ENCODE results near the gene PRKAG2. TPM values are rescaled to one million over a fixed set of nuclear protein-coding genes. Genes with fewer than 3 reads are reported as not detected.

The PRKAG2 gene
- total RNA-seq, 2 experiments from 2014 or later: 39.3 to 42.3 TPM

- no peaks in the 10 kb centered on the region for H3K9me3 Mint-ChIP-seq
- no peak overlapping the region for H3K4me3 Mint-ChIP-seq
- no peak overlapping the region for H3K27ac Mint-ChIP-seq
- ATAC-seq (ENCODE audit: poor library complexity): no peak
- H3K36me3 ChIP-seq (ENCODE audit: insufficient read depth, low read length): no peaks in the 10 kb centered on the region
- no peaks in the 10 kb centered on the region for H3K27me3 Mint-ChIP-seq
- no peaks in the 10 kb centered on the region for H3K27me3 ChIP-seq (ENCODE audit: control insufficient read depth in 1 of 2, insufficient read depth in 2 of 2, low read length in 2 of 2)
- H3K4me1 Mint-ChIP-seq (ENCODE audit: low read depth): peaks cover 6% of the 10 kb centered on the region
- H3K4me1 ChIP-seq (ENCODE audit: insufficient read depth, low read length): peaks cover 2% of the 10 kb centered on the region
- no peak overlapping the region for H3K27ac ChIP-seq (ENCODE audit: low read depth in 1 of 2, low read length in 2 of 2)
- H3K36me3 Mint-ChIP-seq (ENCODE audit: low read depth): peaks cover 8% of the 10 kb centered on the region
- DNase-seq: no peak
- no peaks in the 10 kb centered on the region for H3K9me3 ChIP-seq (ENCODE audit: control insufficient read depth in 1 of 2, insufficient read depth in 1 of 2, low read length in 2 of 2)
- POLR2A ChIA-PET: no interaction called here
- no peak overlapping the region for H3K4me3 ChIP-seq (ENCODE audit: low read length)
- intact Hi-C loops (cut with DNase I, micrococcal nuclease): no loop called here
- no peak for TF ChIP-seq CTCF (IDR thresholded peaks at IDR 0.05)
- CTCF ChIA-PET: no interaction called here
Observed at GRCh38 chr7:151809146-151809863, 67.6 kb downstream of the PRKAG2 start.

- H3K27ac ChIP-seq (ENCODE audit: low read depth in 1 of 2, low read length in 2 of 2): no peak overlapping the region
- Mint-ChIP-seq H3K4me3 (no peak overlapping the region), H3K36me3 (ENCODE audit: low read depth) (peaks cover 8% of the 10 kb centered on the region), H3K27ac (no peak overlapping the region), H3K9me3 (no peaks in the 10 kb centered on the region), H3K4me1 (ENCODE audit: low read depth) (peaks cover 2% of the 10 kb centered on the region), H3K27me3 (no peaks in the 10 kb centered on the region)
- H3K27me3 ChIP-seq (ENCODE audit: control insufficient read depth in 1 of 2, insufficient read depth in 2 of 2, low read length in 2 of 2): no peaks in the 10 kb centered on the region
- DNase-seq (peak in 2 of 14 experiments; percentile 59 to 71), ATAC-seq (ENCODE audit: poor library complexity) (no peak)
- intact Hi-C loops (cut with DNase I, micrococcal nuclease): no loop called here
- no peaks in the 10 kb centered on the region for H3K9me3 ChIP-seq (ENCODE audit: control insufficient read depth in 1 of 2, insufficient read depth in 1 of 2, low read length in 2 of 2)
- no peak overlapping the region for H3K4me3 ChIP-seq (ENCODE audit: low read length)
- ChIA-PET CTCF (interaction anchor here (0.6 kb wide), 1 partner anchor 817 kb away, joined by 3 read pairs; no protein-coding TSS in a partner anchor), POLR2A (no interaction called here)
- TF ChIP-seq CTCF (IDR thresholded peaks at IDR 0.05): no peak
- H3K4me1 ChIP-seq (ENCODE audit: insufficient read depth, low read length): peaks cover 2% of the 10 kb centered on the region
- no peaks in the 10 kb centered on the region for H3K36me3 ChIP-seq (ENCODE audit: insufficient read depth, low read length)
Observed at GRCh38 chr7:151808400-151809145, 68.3 kb downstream of the PRKAG2 start.

- ChIA-PET CTCF (interaction anchor here (0.6 kb wide), 1 partner anchor 816 kb away, joined by 3 read pairs; no protein-coding TSS in a partner anchor), POLR2A (no interaction called here)
- no peak overlapping the region for H3K4me3 Mint-ChIP-seq
- Histone ChIP-seq H3K9me3 (ENCODE audit: control insufficient read depth in 1 of 2, insufficient read depth in 1 of 2, low read length in 2 of 2) (no peaks in the 10 kb centered on the region), H3K27me3 (ENCODE audit: control insufficient read depth in 1 of 2, insufficient read depth in 2 of 2, low read length in 2 of 2) (no peaks in the 10 kb centered on the region), H3K27ac (ENCODE audit: low read depth in 1 of 2, low read length in 2 of 2) (no peak overlapping the region), H3K4me3 (ENCODE audit: low read length) (no peak overlapping the region), H3K4me1 (ENCODE audit: insufficient read depth, low read length) (peaks cover 2% of the 10 kb centered on the region), H3K36me3 (ENCODE audit: insufficient read depth, low read length) (no peaks in the 10 kb centered on the region)
- DNase-seq (peak in 2 of 14 experiments; percentile 32 to 48), ATAC-seq (ENCODE audit: poor library complexity) (no peak)
- intact Hi-C loops (cut with DNase I, micrococcal nuclease): no loop called here
- no peaks in the 10 kb centered on the region for H3K9me3 Mint-ChIP-seq
- H3K4me1 Mint-ChIP-seq (ENCODE audit: low read depth): no peaks in the 10 kb centered on the region
- TF ChIP-seq CTCF (IDR thresholded peaks at IDR 0.05): no peak
- no peak overlapping the region for H3K27ac Mint-ChIP-seq
- H3K27me3 Mint-ChIP-seq: no peaks in the 10 kb centered on the region
- H3K36me3 Mint-ChIP-seq (ENCODE audit: low read depth): peaks cover 8% of the 10 kb centered on the region
Observed at GRCh38 chr7:151807846-151808245, 69.1 kb downstream of the PRKAG2 start.
